KMS-11 (cell line): ENCODE results near the gene CROCC.

Experiments used
- H2AFZ ChIP-seq: fragments of 200-600 bp; sonication (generic); 2 replicates; pipeline ENCODE4 v1.6.1; 2016; ENCODE audit warnings: antibody characterized with exemption, mixed run types, low read depth
- H3K27ac ChIP-seq: fragments of 200-600 bp; sonication (generic); 2 replicates; pipeline ENCODE4 v1.6.1; 2016; ENCODE audit warnings: mild to moderate bottlenecking, mixed run types
- H3K27me3 ChIP-seq: fragments of 200-600 bp; sonication (generic); 2 replicates; pipeline ENCODE4 v1.6.1; 2017; ENCODE audit warnings: mild to moderate bottlenecking, low read depth, mixed run types, moderate library complexity; ENCODE audit not compliant: insufficient read depth
- H3K36me3 ChIP-seq: fragments of 200-600 bp; sonication (generic); 2 replicates; pipeline ENCODE4 v1.6.1; 2017; ENCODE audit warnings: mild to moderate bottlenecking, mixed run types; ENCODE audit not compliant: insufficient read depth
- H3K4me1 ChIP-seq: fragments of 200-600 bp; sonication (generic); 2 replicates; pipeline ENCODE4 v1.6.1; 2016; ENCODE audit warnings: mild to moderate bottlenecking, low read depth, mixed run types; ENCODE audit not compliant: poor library complexity, severe bottlenecking
- H3K4me2 ChIP-seq: fragments of 200-600 bp; sonication (generic); 2 replicates; pipeline ENCODE4 v1.7.0; 2016; ENCODE audit warnings: mild to moderate bottlenecking, mixed run types
- H3K4me3 ChIP-seq: fragments of 200-600 bp; sonication (generic); IDR thresholded peaks from 2 replicates; pipeline ENCODE4 v1.6.1; 2017; ENCODE audit warnings: low read depth, low read length, mixed read lengths; ENCODE audit not compliant: insufficient read depth
- H3K79me2 ChIP-seq: fragments of 200-600 bp; sonication (generic); 2 replicates; pipeline ENCODE4 v1.6.1; 2016; ENCODE audit warnings: low read depth, mixed run types; ENCODE audit not compliant: insufficient read depth
- H3K9ac ChIP-seq: fragments of 200-600 bp; sonication (generic); 2 replicates; pipeline ENCODE4 v1.6.1; 2016; ENCODE audit warnings: mild to moderate bottlenecking, mixed run types
- H4K20me1 ChIP-seq: fragments of 200-600 bp; sonication (generic); 2 replicates; pipeline ENCODE4 v1.6.1; 2016; ENCODE audit warnings: mild to moderate bottlenecking, mixed run types; ENCODE audit not compliant: insufficient read depth
- TF ChIP-seq, protein P1 (sequence below): fragments of 200-600 bp; sonication (generic); conservative IDR thresholded peaks from 2 replicates; pipeline ENCODE4 v1.6.1; 2017; ENCODE audit warnings: low read depth, mild to moderate bottlenecking, antibody characterized with exemption, low read length, moderate library complexity, mixed read lengths

CROCC gene

DNA sequence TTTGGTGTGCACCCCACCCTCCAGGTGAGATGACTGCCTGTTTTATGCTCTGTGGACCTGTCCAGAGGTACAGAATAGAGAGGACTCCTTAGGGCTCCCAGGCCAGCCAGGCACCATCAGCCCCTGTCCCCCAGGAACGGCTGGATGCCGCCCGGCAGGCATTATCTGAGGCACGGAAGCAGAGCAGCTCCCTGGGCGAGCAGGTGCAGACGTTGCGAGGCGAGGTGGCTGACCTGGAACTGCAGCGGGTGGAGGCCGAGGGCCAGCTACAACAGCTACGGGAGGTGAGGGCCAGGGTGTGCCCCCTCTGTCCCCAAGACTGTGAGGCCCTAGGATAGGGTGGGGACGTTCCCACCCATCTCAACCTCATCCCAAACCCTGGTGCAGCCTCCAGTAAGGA, 47.9 kb downstream of the CROCC start:
- no peak overlapping the region for H2AFZ ChIP-seq
- H3K9ac ChIP-seq: no peak overlapping the region
- H3K27ac ChIP-seq: no peak overlapping the region
- H4K20me1 ChIP-seq: no peaks in the 10 kb centered on the region
- H3K27me3 ChIP-seq: no peaks in the 10 kb centered on the region
- H3K36me3 ChIP-seq: no peaks in the 10 kb centered on the region
- H3K79me2 ChIP-seq: no peaks in the 10 kb centered on the region
- no peak overlapping the region for H3K4me2 ChIP-seq
- TF ChIP-seq, protein P1, sequence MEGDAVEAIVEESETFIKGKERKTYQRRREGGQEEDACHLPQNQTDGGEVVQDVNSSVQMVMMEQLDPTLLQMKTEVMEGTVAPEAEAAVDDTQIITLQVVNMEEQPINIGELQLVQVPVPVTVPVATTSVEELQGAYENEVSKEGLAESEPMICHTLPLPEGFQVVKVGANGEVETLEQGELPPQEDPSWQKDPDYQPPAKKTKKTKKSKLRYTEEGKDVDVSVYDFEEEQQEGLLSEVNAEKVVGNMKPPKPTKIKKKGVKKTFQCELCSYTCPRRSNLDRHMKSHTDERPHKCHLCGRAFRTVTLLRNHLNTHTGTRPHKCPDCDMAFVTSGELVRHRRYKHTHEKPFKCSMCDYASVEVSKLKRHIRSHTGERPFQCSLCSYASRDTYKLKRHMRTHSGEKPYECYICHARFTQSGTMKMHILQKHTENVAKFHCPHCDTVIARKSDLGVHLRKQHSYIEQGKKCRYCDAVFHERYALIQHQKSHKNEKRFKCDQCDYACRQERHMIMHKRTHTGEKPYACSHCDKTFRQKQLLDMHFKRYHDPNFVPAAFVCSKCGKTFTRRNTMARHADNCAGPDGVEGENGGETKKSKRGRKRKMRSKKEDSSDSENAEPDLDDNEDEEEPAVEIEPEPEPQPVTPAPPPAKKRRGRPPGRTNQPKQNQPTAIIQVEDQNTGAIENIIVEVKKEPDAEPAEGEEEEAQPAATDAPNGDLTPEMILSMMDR: no peak
- H3K4me3 ChIP-seq: no peak overlapping the region
- H3K4me1 ChIP-seq: no peaks in the 10 kb centered on the region

GRCh38 chr1:16970132-16970910, 48.6 kb downstream of the CROCC start:
- Histone ChIP-seq H3K27me3 (no peaks in the 10 kb centered on the region), H3K4me1 (no peaks in the 10 kb centered on the region), H3K36me3 (no peaks in the 10 kb centered on the region), H2AFZ (no peak overlapping the region), H3K4me2 (no peak overlapping the region), H3K27ac (no peak overlapping the region), H3K79me2 (no peaks in the 10 kb centered on the region), H4K20me1 (no peaks in the 10 kb centered on the region), H3K4me3 (no peak overlapping the region), H3K9ac (no peak overlapping the region)
- TF ChIP-seq, protein P1: no peak

DNA sequence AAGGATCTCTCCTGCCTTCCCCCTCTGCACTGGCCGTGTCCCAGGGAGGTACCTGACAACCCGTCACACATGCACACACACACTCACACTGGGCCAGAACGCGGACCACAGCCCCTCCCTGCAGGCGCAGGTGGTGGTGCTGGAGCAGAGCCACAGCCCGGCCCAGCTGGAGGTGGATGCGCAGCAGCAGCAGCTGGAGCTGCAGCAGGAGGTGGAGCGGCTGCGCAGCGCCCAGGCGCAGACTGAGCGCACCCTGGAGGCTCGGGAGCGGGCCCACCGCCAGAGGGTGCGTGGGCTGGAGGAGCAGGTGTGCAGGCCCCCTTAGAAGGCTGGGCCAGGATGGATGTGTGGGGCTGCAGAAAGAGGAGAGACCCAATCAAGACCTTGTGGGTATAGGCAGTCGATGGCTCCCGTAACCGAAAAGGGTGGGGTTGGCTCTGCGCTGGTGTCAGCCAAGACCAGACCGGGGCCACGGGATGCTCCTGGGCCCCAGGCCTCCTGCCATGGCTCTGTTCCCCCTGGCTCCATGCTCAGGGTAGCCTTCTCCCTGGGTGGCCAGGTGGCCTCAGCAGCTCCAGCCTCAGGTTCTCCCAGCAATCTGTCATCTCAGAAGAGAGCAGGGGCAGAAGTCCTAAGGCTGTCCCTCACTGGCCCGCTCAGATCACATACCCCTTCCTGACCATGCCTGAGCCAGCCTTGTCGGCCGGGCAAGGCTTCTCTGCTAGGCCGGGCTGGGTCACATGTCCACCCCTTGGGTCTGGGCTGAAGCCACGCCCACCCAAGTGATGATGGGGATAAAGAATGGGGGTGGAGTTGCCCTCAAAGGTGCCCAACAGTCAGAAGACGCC, 49.8 kb downstream of the CROCC start:
- no peaks in the 10 kb centered on the region for H3K36me3 ChIP-seq
- no peak overlapping the region for H3K9ac ChIP-seq
- H3K4me3 ChIP-seq: no peak overlapping the region
- H4K20me1 ChIP-seq: no peaks in the 10 kb centered on the region
- no peaks in the 10 kb centered on the region for H3K4me1 ChIP-seq
- H3K27me3 ChIP-seq: no peaks in the 10 kb centered on the region
- no peak overlapping the region for H2AFZ ChIP-seq
- TF ChIP-seq, protein P1: no peak
- no peaks in the 10 kb centered on the region for H3K79me2 ChIP-seq
- H3K4me2 ChIP-seq: no peak overlapping the region
- no peak overlapping the region for H3K27ac ChIP-seq

DNA sequence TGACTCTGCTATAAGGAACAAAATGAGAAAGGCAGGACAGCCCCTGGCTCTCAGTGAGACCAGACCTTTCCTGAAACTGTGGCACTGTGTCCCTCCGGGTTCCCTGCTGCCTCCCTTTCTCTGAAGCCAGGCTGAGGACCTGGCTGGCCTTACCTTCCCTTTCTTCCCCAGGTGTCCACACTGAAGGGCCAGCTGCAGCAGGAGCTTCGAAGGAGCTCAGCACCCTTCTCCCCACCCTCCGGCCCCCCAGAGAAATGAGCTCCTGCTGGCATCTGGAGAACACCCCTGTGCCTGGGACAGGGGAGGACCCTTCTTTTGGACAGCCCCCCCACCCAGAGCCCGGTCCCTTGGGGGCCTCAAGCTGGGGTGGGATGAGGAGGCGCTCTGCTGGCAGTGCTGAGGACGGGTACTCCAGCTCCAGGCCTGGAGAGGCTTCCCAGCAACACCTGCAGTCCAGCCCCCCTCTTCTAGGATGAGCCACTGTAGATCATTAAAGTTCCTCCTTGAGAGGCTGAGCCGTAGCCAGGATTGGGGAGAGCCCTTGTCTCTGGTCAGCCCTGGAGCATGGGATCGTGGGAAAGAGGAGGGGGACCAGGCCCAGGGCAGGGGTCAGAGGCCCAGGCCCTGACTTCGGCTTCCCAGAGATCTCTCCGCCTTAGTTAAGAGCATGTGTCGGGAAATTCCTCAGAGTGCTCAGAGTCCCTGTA, 50.6 kb downstream of the CROCC start:
- no peaks in the 10 kb centered on the region for H3K36me3 ChIP-seq
- no peak overlapping the region for H3K9ac ChIP-seq
- H3K27ac ChIP-seq: no peak overlapping the region
- no peaks in the 10 kb centered on the region for H4K20me1 ChIP-seq
- no peak overlapping the region for H3K4me3 ChIP-seq
- no peaks in the 10 kb centered on the region for H3K4me1 ChIP-seq
- no peaks in the 10 kb centered on the region for H3K79me2 ChIP-seq
- H3K4me2 ChIP-seq: no peak overlapping the region
- H3K27me3 ChIP-seq: no peaks in the 10 kb centered on the region
- TF ChIP-seq, protein P1: no peak
- no peak overlapping the region for H2AFZ ChIP-seq
